Measurements from ENCODE around the gene GRAP2. TPM values are rescaled to one million over a fixed set of nuclear protein-coding genes. Genes with fewer than 3 reads are reported as not detected.

GRAP2 gene
- total and polyA plus RNA-seq, 9 of the 15 experiments (the other 6 are each of a cell fraction or from before 2014, with no cell fraction given): 4.8 to 88.7 (median 60.4) TPM

- Histone ChIP-seq H3K27me3 (ENCODE audit: control insufficient read depth in 2 of 2, insufficient read depth in 2 of 2, low read length in 2 of 2) (no peaks in the 10 kb centered on the region), H2AFZ (ENCODE audit: low read depth, low read length) (no peak overlapping the region), H3K4me3 (no peak overlapping the region), H3K27ac (ENCODE audit: extremely low read depth, low read depth, low read length) (peak overlapping the region; percentile 72), H4K20me1 (replicated peaks; ENCODE audit: control insufficient read depth, insufficient read depth, low read length) (no peaks in the 10 kb centered on the region), H3K36me3 (ENCODE audit: control insufficient read depth, insufficient read depth, low read length) (peaks cover 97% of the 10 kb centered on the region), H3K4me1 (replicated peaks in 1 of 2; ENCODE audit: control insufficient read depth in 2 of 2, insufficient read depth in 2 of 2, low read length in 2 of 2) (peaks cover 12 to 41% of the 10 kb centered on the region in 2 experiments), H3K9me1 (ENCODE audit: control insufficient read depth, insufficient read depth, low read length) (no peaks in the 10 kb centered on the region), H3K9ac (ENCODE audit: insufficient read depth in 1 of 2, low read depth in 2 of 2, low read length in 2 of 2) (peak overlapping the region in 1 of 2 experiments; percentile 50; a peak in 2 of 4 replicates), H3K4me2 (ENCODE audit: insufficient read depth, low read length) (peak overlapping the region; percentile 25), H3K9me3 (replicated peaks; ENCODE audit: control insufficient read depth, insufficient read depth, low read depth, low read length) (no peaks in the 10 kb centered on the region), H3K79me2 (ENCODE audit: control insufficient read depth, insufficient read depth, low read length) (peaks cover 2% of the 10 kb centered on the region; the same call in 1 of the 3 replicates)
- no peak for DNase-seq (ENCODE audit: extremely low read depth in 1 of 4, low spot score in 3 of 4)
- intact Hi-C loops (cut with micrococcal nuclease) (no loop called here), in situ Hi-C loops (cut with MboI) (no loop called here)
- no peak for FAIRE-seq
- ChIA-PET POLR2A (interaction anchor here (0.6 to 3.3 kb wide), 8 partner anchors 7 to 370 kb away, joined by 3 to 14 read pairs (median 4); no protein-coding TSS in a partner anchor), CTCF (ENCODE audit: low intra/inter-chr PET ratio) (no interaction called here)
- ATAC-seq: no peak
- WGBS (ENCODE audit: insufficient coverage, low coverage, missing lambda C conversion rate): 54% methylated on average over 2 of the region's 2 CpGs
- BruUV-seq (replicated peaks): no TSS peak
- no peak for TF ChIP-seq CAMTA2 (CRISPR knock-in tag; conservative IDR thresholded peaks at IDR 0.05)
- no peak for TF ChIP-seq MYNN (IDR thresholded peaks at IDR 0.05)
- no peak for TF ChIP-seq MYNN (CRISPR knock-in tag; IDR thresholded peaks at IDR 0.05)
- no peak for TF ChIP-seq TFE3 (CRISPR knock-in tag; IDR thresholded peaks at IDR 0.05)
- TF ChIP-seq U2AF1 (optimal IDR thresholded peaks at IDR 0.05; ENCODE audit: low read depth, low read length): no peak
- no peak for TF ChIP-seq FOXA3 (CRISPR knock-in tag; conservative IDR thresholded peaks at IDR 0.05 in 1 of 2, IDR thresholded peaks at IDR 0.05 in 1 of 2)
- TF ChIP-seq ZNF274 (IDR thresholded peaks at IDR 0.05; ENCODE audit: borderline replicate concordance, low read depth, low read length): no peak
- no peak for TF ChIP-seq ZNF408 (CRISPR knock-in tag; IDR thresholded peaks at IDR 0.05; ENCODE audit: low read depth)
- no peak for TF ChIP-seq HDAC1 (IDR thresholded peaks at IDR 0.05)
- no peak for TF ChIP-seq USF2 (CRISPR knock-in tag; IDR thresholded peaks at IDR 0.05)
- no peak for TF ChIP-seq SIRT6 (IDR thresholded peaks at IDR 0.05; ENCODE audit: low read depth, low read length)
- no peak for TF ChIP-seq GTF2A2 (tag; IDR thresholded peaks at IDR 0.05)
- TF ChIP-seq KHSRP (IDR thresholded peaks at IDR 0.05): no peak
- TF ChIP-seq ZNF780A (CRISPR knock-in tag; IDR thresholded peaks at IDR 0.05): no peak
- TF ChIP-seq ZNF445 (CRISPR knock-in tag; IDR thresholded peaks at IDR 0.05; ENCODE audit: low read depth): no peak
- TF ChIP-seq GABPA (tag; conservative IDR thresholded peaks at IDR 0.05; ENCODE audit: low read depth): no peak
- TF ChIP-seq SRSF9 (IDR thresholded peaks at IDR 0.05; ENCODE audit: borderline replicate concordance, low read depth, low read length): no peak
- no peak for TF ChIP-seq NBN (IDR thresholded peaks at IDR 0.05; ENCODE audit: low read depth)
- no peak for TF ChIP-seq ZNF347 (CRISPR knock-in tag; IDR thresholded peaks at IDR 0.05; ENCODE audit: low read depth)
- TF ChIP-seq, protein P1, sequence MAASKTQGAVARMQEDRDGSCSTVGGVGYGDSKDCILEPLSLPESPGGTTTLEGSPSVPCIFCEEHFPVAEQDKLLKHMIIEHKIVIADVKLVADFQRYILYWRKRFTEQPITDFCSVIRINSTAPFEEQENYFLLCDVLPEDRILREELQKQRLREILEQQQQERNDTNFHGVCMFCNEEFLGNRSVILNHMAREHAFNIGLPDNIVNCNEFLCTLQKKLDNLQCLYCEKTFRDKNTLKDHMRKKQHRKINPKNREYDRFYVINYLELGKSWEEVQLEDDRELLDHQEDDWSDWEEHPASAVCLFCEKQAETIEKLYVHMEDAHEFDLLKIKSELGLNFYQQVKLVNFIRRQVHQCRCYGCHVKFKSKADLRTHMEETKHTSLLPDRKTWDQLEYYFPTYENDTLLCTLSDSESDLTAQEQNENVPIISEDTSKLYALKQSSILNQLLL (CRISPR knock-in tag; IDR thresholded peaks at IDR 0.05; ENCODE audit: borderline replicate concordance): no peak
- TF ChIP-seq SREBF1 (IDR thresholded peaks at IDR 0.05; ENCODE audit: borderline replicate concordance, low read depth, low read length): no peak
- TF ChIP-seq RUNX1 (IDR thresholded peaks at IDR 0.05; ENCODE audit: low read depth): no peak
These were observed 65.6 kb downstream of the GRAP2 start for GRCh38 chr22:39966470-39966869.

Data from K562 (cell line).